Measurements from ENCODE around the gene DCLK1.

Gene DCLK1

GRCh38 chr13:35768551-35768950 lies 362.6 kb downstream of the DCLK1 start:
- Histone ChIP-seq H3K4me1 (ENCODE audit: low read depth, poor library complexity, severe bottlenecking) (peaks cover 11% of the 10 kb centered on the region), H3K27me3 (ENCODE audit: insufficient read depth, low read depth) (no peaks in the 10 kb centered on the region), H2AFZ (ENCODE audit: low read depth) (no peak overlapping the region), H3K4me3 (IDR thresholded peaks at IDR 0.05; ENCODE audit: insufficient read depth, low read depth, low read length) (no peak overlapping the region), H3K79me2 (ENCODE audit: insufficient read depth, low read depth) (no peaks in the 10 kb centered on the region), H4K20me1 (ENCODE audit: insufficient read depth) (no peaks in the 10 kb centered on the region), H3K4me2 (no peak overlapping the region), H3K9ac (no peak overlapping the region), H3K36me3 (ENCODE audit: insufficient read depth) (no peaks in the 10 kb centered on the region), H3K27ac (no peak overlapping the region)
- no peak for TF ChIP-seq CTCF (conservative IDR thresholded peaks at IDR 0.05; ENCODE audit: low read depth, low read length)

GRCh38 chr13:35768073-35768472 lies 363.1 kb downstream of the DCLK1 start:
- H3K4me1 ChIP-seq (ENCODE audit: low read depth, poor library complexity, severe bottlenecking): peaks cover 11% of the 10 kb centered on the region
- no peak overlapping the region for H3K27ac ChIP-seq
- H3K4me2 ChIP-seq: no peak overlapping the region
- no peaks in the 10 kb centered on the region for H3K36me3 ChIP-seq (ENCODE audit: insufficient read depth)
- TF ChIP-seq CTCF (conservative IDR thresholded peaks at IDR 0.05; ENCODE audit: low read depth, low read length): no peak
- no peaks in the 10 kb centered on the region for H3K27me3 ChIP-seq (ENCODE audit: insufficient read depth, low read depth)
- H2AFZ ChIP-seq (ENCODE audit: low read depth): no peak overlapping the region
- no peak overlapping the region for H3K9ac ChIP-seq
- no peaks in the 10 kb centered on the region for H4K20me1 ChIP-seq (ENCODE audit: insufficient read depth)
- no peaks in the 10 kb centered on the region for H3K79me2 ChIP-seq (ENCODE audit: insufficient read depth, low read depth)
- no peak overlapping the region for H3K4me3 ChIP-seq (IDR thresholded peaks at IDR 0.05; ENCODE audit: insufficient read depth, low read depth, low read length)

GRCh38 chr13:35767256-35767976 lies 363.8 kb downstream of the DCLK1 start:
- H3K27me3 ChIP-seq (ENCODE audit: insufficient read depth, low read depth): no peaks in the 10 kb centered on the region
- no peak overlapping the region for H2AFZ ChIP-seq (ENCODE audit: low read depth)
- no peaks in the 10 kb centered on the region for H3K36me3 ChIP-seq (ENCODE audit: insufficient read depth)
- no peak overlapping the region for H3K4me3 ChIP-seq (IDR thresholded peaks at IDR 0.05; ENCODE audit: insufficient read depth, low read depth, low read length)
- H3K79me2 ChIP-seq (ENCODE audit: insufficient read depth, low read depth): no peaks in the 10 kb centered on the region
- H3K27ac ChIP-seq: no peak overlapping the region
- no peaks in the 10 kb centered on the region for H4K20me1 ChIP-seq (ENCODE audit: insufficient read depth)
- no peak overlapping the region for H3K4me2 ChIP-seq
- H3K9ac ChIP-seq: no peak overlapping the region
- peaks cover 11% of the 10 kb centered on the region for H3K4me1 ChIP-seq (ENCODE audit: low read depth, poor library complexity, severe bottlenecking)
- no peak for TF ChIP-seq CTCF (conservative IDR thresholded peaks at IDR 0.05; ENCODE audit: low read depth, low read length)

- Histone ChIP-seq H3K79me2 (ENCODE audit: insufficient read depth, low read depth) (no peaks in the 10 kb centered on the region), H3K27me3 (ENCODE audit: insufficient read depth, low read depth) (no peaks in the 10 kb centered on the region), H3K9ac (no peak overlapping the region), H3K4me2 (no peak overlapping the region), H3K36me3 (ENCODE audit: insufficient read depth) (no peaks in the 10 kb centered on the region), H3K4me1 (ENCODE audit: low read depth, poor library complexity, severe bottlenecking) (peaks cover 11% of the 10 kb centered on the region), H2AFZ (ENCODE audit: low read depth) (no peak overlapping the region), H4K20me1 (ENCODE audit: insufficient read depth) (no peaks in the 10 kb centered on the region), H3K4me3 (IDR thresholded peaks at IDR 0.05; ENCODE audit: insufficient read depth, low read depth, low read length) (no peak overlapping the region), H3K27ac (no peak overlapping the region)
- TF ChIP-seq CTCF (conservative IDR thresholded peaks at IDR 0.05; ENCODE audit: low read depth, low read length): no peak
Observed at GRCh38 chr13:35766663-35767062, 364.5 kb downstream of the DCLK1 start.
